ENCODE results near the gene AIFM2.

GRCh38 chr10:70145166-70145665, 12.6 kb upstream of the AIFM2 start:
- TF ChIP-seq POLR2A (IDR thresholded peaks at IDR 0.05), result no peak
- TF ChIP-seq, protein P1, sequence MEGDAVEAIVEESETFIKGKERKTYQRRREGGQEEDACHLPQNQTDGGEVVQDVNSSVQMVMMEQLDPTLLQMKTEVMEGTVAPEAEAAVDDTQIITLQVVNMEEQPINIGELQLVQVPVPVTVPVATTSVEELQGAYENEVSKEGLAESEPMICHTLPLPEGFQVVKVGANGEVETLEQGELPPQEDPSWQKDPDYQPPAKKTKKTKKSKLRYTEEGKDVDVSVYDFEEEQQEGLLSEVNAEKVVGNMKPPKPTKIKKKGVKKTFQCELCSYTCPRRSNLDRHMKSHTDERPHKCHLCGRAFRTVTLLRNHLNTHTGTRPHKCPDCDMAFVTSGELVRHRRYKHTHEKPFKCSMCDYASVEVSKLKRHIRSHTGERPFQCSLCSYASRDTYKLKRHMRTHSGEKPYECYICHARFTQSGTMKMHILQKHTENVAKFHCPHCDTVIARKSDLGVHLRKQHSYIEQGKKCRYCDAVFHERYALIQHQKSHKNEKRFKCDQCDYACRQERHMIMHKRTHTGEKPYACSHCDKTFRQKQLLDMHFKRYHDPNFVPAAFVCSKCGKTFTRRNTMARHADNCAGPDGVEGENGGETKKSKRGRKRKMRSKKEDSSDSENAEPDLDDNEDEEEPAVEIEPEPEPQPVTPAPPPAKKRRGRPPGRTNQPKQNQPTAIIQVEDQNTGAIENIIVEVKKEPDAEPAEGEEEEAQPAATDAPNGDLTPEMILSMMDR (IDR thresholded peaks at IDR 0.05), result no peak

All from Peyer's patch (tissue), 4 donors.